ENCODE measurements around the gene BRCC3. TPM values are rescaled to one million over a fixed set of nuclear protein-coding genes. Genes with fewer than 3 reads are reported as not detected.

The BRCC3 gene
- total RNA-seq, 1 donor: 10.1 TPM

DNA sequence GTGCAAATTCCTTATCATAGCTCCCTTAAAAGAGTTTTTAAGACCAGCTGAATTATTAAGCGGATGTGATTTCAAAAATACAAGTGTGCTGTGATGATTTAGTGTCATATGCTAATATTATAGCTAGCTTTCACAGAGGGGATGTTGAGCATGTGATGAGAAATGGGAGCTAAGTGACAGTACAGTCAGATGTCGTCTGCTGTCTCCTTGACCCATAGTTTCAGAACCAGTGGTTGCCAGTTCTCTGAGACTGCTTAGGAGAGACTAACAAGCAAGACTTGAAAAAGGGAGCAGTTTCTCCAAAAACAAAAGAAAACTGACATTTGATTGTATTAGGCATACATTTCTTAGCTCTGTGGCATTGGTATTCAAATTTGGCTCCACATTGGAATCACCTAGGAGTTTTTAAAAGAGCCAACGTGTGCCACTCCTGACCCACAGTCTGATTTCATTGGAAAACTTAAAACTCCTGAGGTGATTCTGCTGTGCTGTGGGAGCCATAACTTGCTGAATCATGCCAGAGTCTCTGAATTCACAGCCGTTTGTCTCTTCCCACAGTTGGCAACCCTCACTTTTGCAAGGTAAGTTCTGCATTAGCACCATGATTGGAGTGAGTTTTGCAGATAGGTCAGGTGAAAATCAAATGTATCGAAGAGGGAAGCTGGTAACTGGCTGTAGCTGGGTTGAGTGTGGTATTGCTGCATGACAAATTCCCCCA, 24.3 kb upstream of the BRCC3 start:
- Histone ChIP-seq H3K9me3 (ENCODE audit: low read depth, low read length) (no peaks in the 10 kb centered on the region), H3K27ac (ENCODE audit: low read depth, low read length) (no peak overlapping the region), H3K4me3 (ENCODE audit: insufficient read depth, low read length) (no peak overlapping the region), H4K20me1 (ENCODE audit: insufficient read depth, low read length) (no peaks in the 10 kb centered on the region), H2AFZ (ENCODE audit: low read length) (no peak overlapping the region), H3K4me1 (ENCODE audit: insufficient read depth, low read length) (no peaks in the 10 kb centered on the region), H3K4me2 (ENCODE audit: insufficient read depth, low read length) (no peak overlapping the region), H3K27me3 (ENCODE audit: insufficient read depth, low read length) (no peaks in the 10 kb centered on the region), H3K36me3 (ENCODE audit: insufficient read depth, low read length) (no peaks in the 10 kb centered on the region), H3K79me2 (ENCODE audit: insufficient read depth, low read length) (no peaks in the 10 kb centered on the region)
- TF ChIP-seq, protein P1, sequence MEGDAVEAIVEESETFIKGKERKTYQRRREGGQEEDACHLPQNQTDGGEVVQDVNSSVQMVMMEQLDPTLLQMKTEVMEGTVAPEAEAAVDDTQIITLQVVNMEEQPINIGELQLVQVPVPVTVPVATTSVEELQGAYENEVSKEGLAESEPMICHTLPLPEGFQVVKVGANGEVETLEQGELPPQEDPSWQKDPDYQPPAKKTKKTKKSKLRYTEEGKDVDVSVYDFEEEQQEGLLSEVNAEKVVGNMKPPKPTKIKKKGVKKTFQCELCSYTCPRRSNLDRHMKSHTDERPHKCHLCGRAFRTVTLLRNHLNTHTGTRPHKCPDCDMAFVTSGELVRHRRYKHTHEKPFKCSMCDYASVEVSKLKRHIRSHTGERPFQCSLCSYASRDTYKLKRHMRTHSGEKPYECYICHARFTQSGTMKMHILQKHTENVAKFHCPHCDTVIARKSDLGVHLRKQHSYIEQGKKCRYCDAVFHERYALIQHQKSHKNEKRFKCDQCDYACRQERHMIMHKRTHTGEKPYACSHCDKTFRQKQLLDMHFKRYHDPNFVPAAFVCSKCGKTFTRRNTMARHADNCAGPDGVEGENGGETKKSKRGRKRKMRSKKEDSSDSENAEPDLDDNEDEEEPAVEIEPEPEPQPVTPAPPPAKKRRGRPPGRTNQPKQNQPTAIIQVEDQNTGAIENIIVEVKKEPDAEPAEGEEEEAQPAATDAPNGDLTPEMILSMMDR (IDR thresholded peaks at IDR 0.05; ENCODE audit: extremely low read depth, low read depth, low read length): no peak
- DNase-seq (ENCODE audit: insufficient read length, low spot score, missing footprints): no peak

DNA sequence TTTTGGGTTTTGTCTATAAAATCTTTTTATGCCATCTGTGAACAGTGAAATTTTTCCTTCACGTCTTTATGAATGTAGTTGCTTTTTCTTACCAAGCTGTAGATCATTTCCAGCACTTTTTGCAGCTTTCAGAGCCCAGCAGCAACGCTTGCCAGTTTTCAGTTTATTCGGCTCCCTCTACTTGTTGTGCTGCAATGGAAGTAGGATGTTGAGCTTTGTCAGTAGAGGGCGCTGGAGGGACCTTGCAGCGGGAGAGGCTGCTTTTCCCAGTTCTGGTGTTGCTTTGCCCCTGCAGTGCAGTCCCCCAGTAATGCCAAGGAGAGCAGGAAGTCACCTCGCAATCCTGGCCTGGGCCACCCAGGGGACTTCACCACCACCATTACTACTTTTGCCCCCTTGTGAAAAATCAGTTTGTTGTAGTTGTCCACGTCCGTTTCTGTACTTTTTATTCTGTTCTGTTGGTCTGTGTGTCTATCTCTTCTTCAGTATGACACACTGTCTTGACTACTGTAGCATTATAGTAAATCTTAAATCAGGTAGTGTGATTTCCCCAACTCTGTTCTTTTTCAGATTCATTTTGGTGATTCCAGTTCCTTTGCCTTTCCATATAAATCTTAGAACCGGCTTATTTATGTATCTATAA, 22.2 kb upstream of the BRCC3 start:
- no peak overlapping the region for H3K27ac ChIP-seq (ENCODE audit: low read depth, low read length)
- no peak overlapping the region for H2AFZ ChIP-seq (ENCODE audit: low read length)
- TF ChIP-seq, protein P1 (IDR thresholded peaks at IDR 0.05; ENCODE audit: extremely low read depth, low read depth, low read length): peak; percentile 63
- no peaks in the 10 kb centered on the region for H3K9me3 ChIP-seq (ENCODE audit: low read depth, low read length)
- H3K4me1 ChIP-seq (ENCODE audit: insufficient read depth, low read length): no peaks in the 10 kb centered on the region
- H3K27me3 ChIP-seq (ENCODE audit: insufficient read depth, low read length): no peaks in the 10 kb centered on the region
- H3K36me3 ChIP-seq (ENCODE audit: insufficient read depth, low read length): no peaks in the 10 kb centered on the region
- no peaks in the 10 kb centered on the region for H3K79me2 ChIP-seq (ENCODE audit: insufficient read depth, low read length)
- peak; percentile 57 for DNase-seq (ENCODE audit: insufficient read length, low spot score, missing footprints)
- no peaks in the 10 kb centered on the region for H4K20me1 ChIP-seq (ENCODE audit: insufficient read depth, low read length)
- no peak overlapping the region for H3K4me3 ChIP-seq (ENCODE audit: insufficient read depth, low read length)
- H3K4me2 ChIP-seq (ENCODE audit: insufficient read depth, low read length): peak overlapping the region; percentile 11

DNA sequence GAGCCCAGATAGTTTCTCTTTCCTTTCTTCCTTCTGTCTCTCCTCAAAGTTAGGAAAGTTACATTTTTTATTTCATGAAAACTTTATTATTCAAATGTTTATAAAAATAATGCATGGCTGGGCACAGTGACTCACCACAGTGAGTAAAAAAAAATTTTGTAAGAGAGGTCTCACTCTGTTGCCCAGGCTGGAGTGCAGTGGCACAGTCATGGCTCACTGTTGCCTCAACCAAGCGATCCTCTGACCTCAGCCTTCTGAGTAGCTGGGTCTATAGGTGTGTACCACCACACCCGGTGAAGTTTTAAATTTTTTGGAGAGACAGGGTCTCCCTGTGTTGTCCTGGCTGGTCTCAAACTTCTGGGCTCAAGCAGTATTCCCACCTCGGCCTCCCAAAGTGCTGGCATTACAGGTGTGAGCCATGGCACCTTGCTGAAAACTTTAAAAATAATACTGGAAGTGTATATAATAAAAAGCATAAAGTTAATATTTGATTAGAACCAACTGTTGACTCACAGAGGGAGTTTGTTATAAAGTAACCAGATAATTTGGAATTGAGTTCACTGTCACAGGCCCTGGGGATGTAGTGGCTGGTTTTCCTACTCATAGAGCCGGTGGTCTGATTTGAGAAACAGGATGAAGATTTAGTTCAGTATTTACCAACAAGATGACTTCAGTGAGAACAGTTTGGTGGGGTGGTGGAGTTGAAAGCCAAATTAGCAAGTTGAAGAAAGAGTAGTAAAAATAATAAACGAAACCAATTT, 18.4 kb upstream of the BRCC3 start:
- H3K36me3 ChIP-seq (ENCODE audit: insufficient read depth, low read length): no peaks in the 10 kb centered on the region
- H3K4me3 ChIP-seq (ENCODE audit: insufficient read depth, low read length): no peak overlapping the region
- H3K9me3 ChIP-seq (ENCODE audit: low read depth, low read length): no peaks in the 10 kb centered on the region
- peaks cover 4% of the 10 kb centered on the region for H3K4me1 ChIP-seq (ENCODE audit: insufficient read depth, low read length)
- H3K27ac ChIP-seq (ENCODE audit: low read depth, low read length): no peak overlapping the region
- no peak overlapping the region for H3K4me2 ChIP-seq (ENCODE audit: insufficient read depth, low read length)
- no peak overlapping the region for H2AFZ ChIP-seq (ENCODE audit: low read length)
- H3K27me3 ChIP-seq (ENCODE audit: insufficient read depth, low read length): no peaks in the 10 kb centered on the region
- H4K20me1 ChIP-seq (ENCODE audit: insufficient read depth, low read length): no peaks in the 10 kb centered on the region
- TF ChIP-seq, protein P1 (IDR thresholded peaks at IDR 0.05; ENCODE audit: extremely low read depth, low read depth, low read length): no peak
- no peak for DNase-seq (ENCODE audit: insufficient read length, low spot score, missing footprints)
- H3K79me2 ChIP-seq (ENCODE audit: insufficient read depth, low read length): no peaks in the 10 kb centered on the region

DNA sequence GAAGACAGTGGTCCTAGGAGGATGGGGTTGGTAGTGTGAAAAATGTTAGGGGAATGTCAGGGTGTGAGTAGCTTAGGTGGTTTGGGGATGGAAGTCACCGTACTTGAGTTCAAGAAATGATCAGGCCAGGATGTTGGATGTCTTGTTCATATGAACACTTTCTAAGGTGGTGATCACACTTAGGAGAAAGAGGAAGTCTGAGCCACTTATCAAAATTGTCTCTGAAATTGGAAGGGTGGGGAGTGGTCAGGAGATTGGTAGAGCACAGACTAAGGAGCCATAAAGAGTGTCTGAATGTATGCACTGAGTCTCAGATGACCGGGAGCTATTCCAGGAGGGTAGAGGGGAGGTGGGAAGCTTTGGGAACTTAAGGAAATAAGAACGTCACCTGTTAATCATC, 17.7 kb upstream of the BRCC3 start:
- no peak for DNase-seq (ENCODE audit: insufficient read length, low spot score, missing footprints)
- Histone ChIP-seq H3K27ac (ENCODE audit: low read depth, low read length) (no peak overlapping the region), H3K79me2 (ENCODE audit: insufficient read depth, low read length) (no peaks in the 10 kb centered on the region), H3K9me3 (ENCODE audit: low read depth, low read length) (no peaks in the 10 kb centered on the region), H3K4me3 (ENCODE audit: insufficient read depth, low read length) (no peak overlapping the region), H3K4me1 (ENCODE audit: insufficient read depth, low read length) (peaks cover 4% of the 10 kb centered on the region), H2AFZ (ENCODE audit: low read length) (no peak overlapping the region), H4K20me1 (ENCODE audit: insufficient read depth, low read length) (no peaks in the 10 kb centered on the region), H3K36me3 (ENCODE audit: insufficient read depth, low read length) (no peaks in the 10 kb centered on the region), H3K27me3 (ENCODE audit: insufficient read depth, low read length) (no peaks in the 10 kb centered on the region), H3K4me2 (ENCODE audit: insufficient read depth, low read length) (no peak overlapping the region)
- TF ChIP-seq, protein P1 (IDR thresholded peaks at IDR 0.05; ENCODE audit: extremely low read depth, low read depth, low read length): no peak

All from osteoblast (primary cell).